GM21717 (cell line): ENCODE data around the gene FAM98C.
A peak's percentile ranks its signal among the peaks of the same experiment; 100 is the strongest.
"Not testable (repeated sequence)": the region's sequence is repeated elsewhere in the genome, so short reads cannot be mapped to it uniquely, and the experiment has no call there.

Experiments used
- ATAC-seq: cut with Tn5 transposase; IDR thresholded peaks from one replicate; pipeline ENCODE4 v1.9.1; 2021; ENCODE audit warnings: mild to moderate bottlenecking, moderate library complexity; ENCODE audit not compliant: unreplicated experiment

The FAM98C gene

DNA sequence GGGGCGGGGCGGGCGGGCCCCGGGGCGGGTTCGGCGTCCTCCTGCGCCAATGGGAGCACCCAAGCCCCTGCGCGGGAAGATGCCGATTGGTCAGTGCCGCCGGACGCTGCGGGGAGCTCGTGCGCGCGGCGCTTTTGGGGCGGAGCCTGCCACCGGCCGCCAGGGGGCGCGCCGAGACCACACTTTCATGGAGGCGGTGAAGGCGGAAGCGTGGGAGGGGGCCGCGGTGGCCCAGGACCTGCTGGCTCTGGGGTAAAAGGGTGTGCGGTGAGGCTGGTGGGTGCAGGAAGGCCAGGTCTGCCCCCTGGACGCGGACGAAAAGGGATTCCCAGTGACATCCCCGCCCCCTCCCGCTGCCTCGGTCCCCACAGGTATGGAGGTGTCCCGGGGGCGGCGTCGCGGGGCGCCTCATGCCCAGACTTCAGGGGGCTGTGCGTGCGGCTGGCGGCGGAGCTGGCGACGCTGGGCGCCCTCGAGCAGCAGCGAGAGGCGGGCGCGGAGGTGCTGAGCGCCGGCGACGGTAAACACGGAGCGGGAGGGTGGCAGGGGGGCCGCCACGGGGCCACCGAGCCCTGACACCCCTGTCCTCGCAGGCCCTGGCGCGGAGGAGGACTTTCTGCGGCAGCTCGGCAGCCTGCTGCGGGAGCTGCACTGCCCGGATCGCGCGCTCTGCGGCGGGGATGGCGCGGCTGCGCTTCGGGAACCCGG lies at the start of gene FAM98C:
FAM98C (plus strand) TSS at position 127 of the 708 bp plus-strand sequence; CDS start at position 188, 61 bp downstream.
- ATAC-seq: peak; percentile 72

DNA sequence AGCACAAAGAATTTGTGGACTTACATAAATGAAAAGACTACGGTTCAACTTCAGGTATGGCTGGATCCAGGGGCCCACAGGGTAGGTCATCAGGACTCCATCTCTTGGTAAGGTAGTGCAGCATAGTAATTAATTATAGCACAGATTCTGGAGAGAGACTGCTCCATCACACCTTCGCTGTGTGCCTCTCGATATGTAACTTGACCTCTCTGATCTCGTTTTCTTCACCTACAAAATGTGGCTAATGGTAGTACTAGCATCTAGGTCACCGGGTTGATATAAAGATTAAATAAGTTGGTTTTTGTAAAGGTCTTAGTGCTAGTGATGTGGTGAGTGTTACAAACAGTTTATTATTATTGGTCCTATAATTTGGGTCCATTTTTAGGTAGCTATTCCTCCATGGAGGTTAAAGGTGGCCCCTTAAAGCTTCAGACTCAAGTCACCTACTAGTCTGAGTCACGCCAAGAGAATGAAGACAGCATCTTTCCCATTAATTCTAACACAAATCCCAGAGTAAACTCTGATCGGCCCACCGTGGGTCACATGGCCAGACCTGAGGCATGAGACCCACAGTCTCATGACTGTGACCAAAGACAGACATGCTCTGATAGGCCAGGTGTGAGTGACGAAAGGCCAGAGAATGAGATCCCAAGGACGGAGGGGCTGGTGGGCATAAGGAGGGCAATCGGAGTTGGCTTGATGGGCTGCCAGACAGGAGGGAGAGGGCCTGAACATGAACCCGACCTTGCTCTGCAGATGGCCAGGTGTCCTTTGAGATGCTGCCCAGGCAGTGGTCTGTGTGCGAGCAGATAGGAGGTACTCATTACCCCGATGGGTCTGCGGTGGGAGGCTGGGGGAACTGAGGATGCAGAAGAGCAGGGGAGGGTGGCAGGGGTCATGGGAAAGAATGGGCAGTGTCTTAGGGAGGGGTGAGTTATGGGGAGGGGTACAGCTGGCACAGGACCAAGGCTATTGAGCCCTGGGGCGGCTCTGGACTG lies 46.9 kb upstream of the FAM98C start:
- no peak for ATAC-seq

DNA sequence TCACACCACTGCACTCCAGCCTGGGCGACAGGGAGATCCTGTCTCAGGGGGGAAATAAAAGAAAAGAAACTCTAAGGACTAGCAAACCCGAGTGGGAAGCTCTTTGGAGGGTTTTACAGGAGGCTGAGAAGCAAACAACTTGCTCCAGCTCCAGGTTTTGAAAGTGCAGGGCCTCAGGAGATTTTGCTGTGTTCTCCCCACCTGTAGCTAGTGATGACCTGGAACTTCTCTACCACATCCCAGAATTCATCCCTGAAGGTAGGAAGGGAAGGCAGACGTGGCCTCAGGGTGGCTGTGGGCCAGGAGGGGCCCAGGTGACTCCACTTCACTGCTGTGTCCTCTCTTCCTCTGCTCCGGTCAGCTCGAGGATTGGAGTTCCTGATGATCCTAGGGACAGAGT lies 44.8 kb upstream of the FAM98C start:
- ATAC-seq: no peak

DNA sequence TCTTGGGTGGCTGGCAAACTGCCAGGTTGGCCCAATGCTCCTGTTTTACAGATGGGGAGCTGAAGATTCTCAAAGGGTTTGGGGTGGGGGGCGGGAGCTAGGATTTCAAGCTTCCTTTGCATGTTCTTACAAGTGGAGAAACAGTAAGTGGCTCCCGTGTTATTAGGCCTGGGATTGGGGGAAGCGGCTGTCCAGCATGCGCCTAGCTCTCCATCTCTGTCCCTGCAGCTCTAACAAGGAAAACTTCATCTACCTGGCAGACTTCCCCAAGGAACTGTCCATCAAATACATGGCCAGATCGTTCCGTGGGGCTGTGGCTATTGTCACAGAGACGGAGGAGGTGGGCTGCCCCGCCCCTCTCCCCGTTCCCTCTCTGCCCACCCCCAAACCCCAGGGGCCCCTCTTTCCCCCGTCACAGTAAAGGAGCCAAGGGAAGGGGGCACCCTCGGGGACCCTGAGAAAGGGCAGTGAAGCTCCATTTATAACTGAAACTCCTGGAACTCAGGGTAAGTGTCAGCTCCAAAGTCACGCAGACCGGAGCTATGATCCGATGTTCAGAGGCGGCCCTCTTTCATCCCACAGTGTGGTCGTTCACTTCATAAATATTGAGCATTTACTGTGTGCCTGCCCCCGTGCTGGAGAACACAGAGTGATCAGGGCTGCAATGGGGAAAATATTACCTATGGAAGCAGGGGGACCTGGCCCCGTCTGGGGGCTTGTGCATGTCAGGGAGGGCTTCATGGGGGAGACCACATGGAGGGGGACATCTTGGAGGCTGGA lies 43.5 kb upstream of the FAM98C start:
- ATAC-seq: no peak

DNA sequence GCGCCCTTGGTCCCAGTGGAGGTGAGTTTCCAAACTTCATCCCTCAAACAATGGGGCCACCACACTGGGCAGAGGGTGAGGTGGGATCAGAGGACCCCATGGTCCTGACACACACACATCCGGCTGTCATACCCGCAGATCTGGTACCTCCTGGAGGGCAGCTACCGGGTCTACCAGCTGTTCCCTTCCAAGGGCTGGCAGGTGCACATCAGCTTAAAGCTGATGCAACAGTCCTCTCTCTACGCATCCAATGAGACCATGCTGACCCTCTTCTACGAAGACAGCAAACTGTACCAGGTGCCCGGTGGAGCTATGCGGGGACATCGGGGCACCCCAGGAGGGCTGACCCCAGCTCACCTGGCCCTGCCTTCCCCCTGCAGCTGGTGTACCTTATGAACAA lies 42.5 kb upstream of the FAM98C start:
- ATAC-seq: no peak

DNA sequence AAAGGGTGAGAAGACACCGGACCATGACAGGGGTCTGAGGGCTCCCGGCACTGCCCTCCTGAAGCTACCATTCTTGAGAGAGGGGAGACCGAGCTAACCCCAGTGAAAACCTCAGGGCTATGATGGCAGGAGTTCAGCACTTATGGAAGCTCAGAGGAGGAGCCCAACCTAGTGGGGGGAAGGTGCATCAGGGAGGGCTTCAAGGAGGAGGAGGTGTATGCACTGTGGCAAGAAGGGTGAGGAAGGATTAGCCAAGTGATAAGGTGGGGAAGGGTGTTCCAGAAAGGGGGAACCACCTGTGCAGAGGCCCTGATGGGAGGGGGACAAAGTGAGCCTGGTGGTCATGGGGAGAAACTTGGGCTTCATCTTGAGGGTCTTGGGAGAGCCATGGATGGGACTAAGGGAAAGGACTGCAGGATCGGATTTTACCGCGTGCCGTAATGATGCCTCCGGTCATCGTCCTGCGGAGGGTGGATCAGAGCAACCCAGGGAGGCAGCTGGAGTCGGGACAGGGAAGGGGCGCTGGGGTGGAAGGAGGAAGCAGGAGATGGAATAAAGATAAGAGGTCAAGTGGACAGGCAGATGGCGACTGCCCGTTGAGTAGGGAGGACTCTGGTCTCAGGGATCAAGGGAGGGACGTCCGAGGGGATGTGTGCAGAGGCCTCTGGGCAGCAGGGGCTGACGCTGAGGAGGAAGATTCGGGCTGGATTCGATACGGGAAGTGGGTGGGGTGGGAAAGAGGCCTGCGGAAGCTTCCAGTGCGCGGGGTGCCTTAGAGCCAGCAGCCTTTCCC lies 41.9 kb upstream of the FAM98C start:
- ATAC-seq: no peak

DNA sequence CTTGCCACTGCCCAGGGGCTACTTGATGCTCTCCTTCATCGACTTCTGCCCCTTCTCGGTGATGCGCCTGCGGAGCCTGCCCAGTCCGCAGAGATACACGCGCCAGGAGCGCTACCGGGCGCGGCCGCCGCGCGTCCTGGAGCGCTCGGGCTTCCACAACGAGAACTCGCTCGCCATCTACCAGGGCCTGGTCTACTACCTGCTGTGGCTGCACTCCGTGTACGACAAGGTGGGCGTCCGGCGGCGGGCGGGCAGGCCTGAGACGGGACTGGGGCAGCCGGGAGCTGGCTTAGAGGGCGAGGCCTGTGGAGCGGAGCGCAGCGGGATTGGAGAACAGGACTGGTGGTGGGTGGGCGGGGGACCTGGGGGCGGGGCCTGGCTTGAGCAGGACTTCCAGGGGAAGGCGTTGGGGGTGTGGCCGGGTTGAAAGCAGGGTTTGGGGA lies 41.2 kb upstream of the FAM98C start:
- no peak for ATAC-seq

DNA sequence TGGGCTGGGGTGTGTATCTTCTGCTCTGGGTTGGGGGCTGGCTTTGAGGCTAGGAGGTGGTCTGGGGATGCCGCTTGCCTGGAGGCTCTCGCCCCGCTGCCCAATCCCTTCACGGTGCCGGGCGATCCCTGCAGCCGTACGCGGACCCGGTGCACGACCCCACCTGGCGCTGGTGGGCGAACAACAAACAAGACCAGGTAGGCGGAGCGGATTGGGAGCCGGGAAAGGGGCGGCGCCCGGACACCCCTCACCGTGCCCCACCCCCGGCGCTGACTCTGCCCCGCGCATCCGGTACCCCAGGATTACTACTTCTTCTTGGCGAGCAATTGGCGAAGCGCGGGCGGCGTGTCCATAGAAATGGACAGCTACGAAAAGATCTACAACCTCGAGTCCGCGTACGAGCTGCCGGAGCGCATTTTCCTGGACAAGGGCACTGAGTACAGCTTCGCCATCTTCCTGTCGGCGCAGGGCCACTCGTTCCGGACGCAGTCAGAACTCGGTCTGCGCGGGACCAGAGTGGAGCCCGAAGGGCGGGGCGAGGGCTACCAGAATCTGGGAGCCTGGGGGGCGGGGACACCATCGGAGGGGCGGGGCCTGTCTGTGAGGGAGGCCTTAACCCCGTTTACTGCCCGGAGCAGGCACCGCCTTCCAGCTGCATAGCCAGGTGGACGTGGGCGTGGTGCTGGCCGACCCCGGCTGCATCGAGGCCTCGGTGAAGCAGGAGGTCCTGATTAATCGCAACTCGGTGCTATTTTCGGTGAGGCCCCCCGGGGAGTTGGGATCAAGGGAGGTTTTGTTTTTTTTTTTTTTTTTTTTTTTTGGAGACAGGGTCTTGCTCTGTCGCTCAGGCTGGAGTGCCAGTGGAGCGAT lies 40.6 kb upstream of the FAM98C start:
- no peak for ATAC-seq

DNA sequence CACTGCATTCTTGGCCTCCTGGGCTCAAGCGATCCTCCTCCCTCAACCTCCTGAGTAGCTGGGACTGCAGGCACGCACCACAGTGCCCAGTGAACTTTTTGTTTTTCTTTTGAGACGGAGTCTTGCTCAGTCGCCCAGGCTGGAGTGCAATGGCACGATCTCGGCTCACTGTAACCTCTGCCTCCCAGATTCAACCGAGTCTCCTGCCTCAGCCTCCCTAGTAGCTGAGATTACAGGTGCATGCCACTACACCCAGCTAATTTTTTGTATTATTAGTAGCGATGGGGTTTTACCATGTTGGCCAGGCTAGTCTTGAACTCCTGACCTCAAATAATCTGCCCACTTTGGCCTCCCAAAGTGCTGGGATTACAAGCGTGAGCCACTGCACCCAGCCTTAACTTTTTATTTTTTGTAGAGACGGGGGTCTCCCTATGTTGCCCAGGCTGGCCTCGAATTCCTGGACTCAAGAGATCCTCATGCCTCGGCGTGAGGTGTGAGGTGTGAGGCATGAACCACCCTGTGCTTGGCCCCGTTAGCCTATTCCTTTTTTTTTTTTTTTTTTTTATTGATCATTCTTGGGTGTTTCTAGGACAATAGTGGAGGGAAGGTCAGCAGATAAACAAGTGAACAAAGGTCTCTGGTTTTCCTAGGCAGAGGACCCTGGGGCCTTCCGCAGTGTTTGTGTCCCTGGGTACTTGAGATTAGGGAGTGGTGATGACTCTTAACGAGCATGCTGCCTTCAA lies 39.8 kb upstream of the FAM98C start:
- not testable (repeated sequence) for ATAC-seq

DNA sequence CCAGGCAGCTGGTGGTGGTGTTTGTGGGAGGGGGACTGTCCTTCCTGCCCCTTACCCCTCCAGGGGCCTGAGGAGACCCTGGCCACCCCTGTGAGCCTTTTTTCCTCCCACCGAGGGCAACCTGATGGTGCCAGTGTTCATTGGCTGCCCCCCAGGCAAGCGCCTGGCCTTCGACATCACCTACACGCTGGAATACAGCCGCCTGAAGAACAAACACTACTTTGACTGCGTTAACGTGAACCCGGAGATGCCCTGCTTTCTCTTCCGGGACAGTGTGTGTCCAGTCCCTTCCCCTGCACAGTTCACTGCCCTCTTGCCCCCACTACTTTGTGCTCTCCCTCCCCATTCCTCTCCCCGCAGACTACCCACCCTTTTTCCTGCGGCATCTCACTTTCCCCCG lies 35.9 kb upstream of the FAM98C start:
- no peak for ATAC-seq

DNA sequence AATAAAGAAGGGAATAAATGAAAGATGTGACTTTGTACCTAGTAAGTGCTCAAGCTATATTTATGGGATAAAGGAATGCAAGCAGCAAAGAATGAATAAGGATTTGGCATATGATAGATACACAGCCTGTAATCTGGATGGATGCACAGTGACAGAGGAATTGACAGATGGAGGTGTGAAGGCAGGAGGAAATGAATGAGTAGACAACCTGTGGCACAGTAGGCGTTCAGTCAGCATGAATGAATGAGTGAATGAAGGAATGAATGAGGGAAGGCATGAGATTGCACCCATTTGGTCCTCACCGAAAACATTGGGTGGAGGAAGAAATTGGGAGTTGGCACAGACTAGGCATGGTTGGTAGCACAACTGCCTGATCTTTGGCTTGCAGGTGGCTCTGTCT lies 33.3 kb upstream of the FAM98C start:
- ATAC-seq: no peak

DNA sequence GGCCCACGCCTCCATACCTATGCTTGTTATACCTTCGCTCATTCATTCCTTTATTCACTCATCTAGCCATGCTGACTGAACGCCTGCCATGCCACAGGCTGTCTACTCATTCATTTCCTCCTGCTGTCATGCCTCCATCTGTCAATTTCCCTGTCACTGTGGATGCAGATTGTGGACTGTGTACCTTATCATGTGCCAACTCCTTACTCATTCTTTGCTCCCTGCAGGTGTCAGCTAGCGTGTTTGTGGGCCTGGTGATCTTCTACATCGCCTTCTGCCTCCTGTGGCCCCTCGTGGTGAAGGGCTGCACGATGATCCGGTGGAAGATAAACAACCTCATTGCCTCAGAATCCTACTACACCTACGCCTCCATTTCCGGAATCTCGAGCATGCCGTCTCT lies 32.6 kb upstream of the FAM98C start:
- no peak for ATAC-seq

DNA sequence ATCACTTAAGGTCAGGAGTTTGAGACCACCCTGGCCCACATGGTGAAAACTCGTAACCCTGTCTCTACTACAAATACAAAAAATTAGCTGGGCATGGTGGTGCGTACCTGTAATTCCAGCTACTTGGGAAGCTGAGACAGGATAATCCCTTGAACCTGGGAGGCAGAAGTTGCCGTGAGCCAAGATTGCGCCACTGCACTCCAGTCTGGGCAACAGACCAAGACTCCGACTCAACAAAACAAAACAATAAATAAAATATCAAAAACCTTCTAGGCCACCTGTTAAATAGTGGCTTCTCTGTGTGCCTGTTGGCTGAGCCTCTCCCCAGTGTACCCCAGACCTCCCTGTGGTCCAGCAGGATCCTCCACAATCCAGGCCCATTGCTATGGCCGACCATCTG lies 31.8 kb upstream of the FAM98C start:
- no peak for ATAC-seq

DNA sequence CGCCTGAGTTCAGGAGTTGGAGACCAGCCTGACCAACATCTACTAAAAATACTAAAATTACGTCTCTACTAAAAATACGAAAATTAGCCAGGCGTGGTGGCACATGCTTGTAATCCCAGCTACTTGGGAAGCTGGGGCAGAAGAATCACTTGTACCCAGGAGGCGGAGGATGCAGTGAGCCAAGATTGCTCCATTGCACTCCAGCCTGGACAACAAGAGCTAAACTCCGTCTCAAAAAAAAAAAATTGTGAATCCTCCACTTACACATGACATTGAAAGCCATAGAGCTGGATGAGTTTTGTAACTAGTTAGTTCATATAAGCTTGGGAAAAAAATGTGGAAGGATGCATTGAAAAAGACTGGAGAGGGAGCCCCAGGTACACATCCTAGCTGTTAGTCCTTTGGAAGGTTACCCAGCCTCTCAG lies 29.0 kb upstream of the FAM98C start:
- no peak for ATAC-seq

DNA sequence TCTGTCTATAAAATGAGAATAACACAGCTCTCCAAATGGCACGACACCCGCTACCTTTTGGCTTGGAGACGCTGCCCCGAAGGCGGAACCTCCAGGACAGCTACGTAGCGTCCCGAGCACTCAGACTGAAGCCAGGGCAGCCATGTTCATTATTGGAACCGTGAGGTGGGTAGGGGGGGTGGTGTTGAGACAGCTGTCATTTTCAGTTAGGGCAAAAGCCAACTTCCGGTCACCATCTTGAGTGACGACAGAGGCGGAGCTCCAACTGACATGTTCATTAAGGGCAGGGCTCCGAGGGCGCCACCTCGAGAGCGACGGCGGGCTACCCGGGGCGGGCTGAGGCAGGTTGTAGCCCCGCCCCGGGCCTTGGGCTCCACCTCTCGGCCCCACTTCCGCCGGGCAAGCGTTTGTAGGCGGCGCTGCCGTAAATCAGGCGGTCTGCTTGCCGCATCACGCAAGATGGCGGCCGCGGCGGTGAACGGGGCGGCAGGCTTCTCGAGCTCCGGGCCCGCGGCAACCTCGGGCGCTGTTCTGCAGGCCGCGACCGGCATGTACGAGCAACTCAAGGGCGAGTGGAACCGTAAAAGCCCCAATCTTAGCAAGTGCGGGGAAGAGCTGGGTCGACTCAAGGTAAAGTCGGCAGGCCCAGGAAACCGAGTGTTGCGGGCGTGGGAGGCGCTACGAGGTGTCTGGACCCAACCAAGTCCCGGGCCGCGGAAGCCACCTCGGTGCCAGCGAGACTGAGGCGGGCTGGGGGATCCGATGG lies 28.4 kb upstream of the FAM98C start, which contains the start of gene PSMD8:
PSMD8 (plus strand) TSS at position 240 of the 766 bp plus-strand sequence; CDS start at position 271, 31 bp downstream.
- ATAC-seq: peak; percentile 89

DNA sequence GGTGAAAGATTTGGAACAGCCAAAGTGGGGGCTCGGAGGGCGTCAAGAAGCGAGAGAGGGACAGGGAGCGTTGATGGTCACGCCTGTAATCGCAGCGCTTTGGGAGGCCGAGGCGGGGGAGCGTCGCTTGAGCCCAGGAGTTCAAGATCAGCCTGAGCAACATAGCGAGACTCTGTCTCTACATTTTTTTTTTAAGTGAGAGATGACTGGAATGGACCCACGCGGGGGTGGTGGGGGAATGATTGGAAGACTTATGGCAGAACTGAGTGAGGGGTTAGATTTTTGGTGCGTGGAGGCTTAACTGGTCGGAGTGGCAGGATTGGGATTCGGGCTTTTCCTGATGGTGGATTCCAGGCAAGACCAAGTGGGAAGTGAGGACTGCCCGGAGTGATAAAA lies 27.8 kb upstream of the FAM98C start:
- ATAC-seq: no peak

DNA sequence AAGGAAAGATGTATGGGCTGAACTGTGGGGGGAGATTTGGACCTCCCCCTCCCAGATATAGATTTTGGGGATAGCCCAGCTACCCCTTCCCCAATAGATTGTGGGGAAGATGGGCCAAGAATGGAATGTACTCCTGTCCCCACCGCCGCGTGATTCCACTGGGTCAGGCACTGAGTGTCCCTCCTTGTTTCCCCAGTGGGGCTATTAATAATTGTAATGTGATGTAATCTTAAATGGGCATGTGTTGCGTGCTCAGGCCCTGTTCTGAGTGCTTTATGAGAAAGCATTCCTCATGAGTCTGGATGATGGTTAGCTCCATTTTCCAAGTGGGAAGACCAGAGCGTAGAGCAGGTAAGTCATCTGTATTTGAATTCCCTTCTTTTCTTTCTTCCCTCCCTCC lies 27.1 kb upstream of the FAM98C start:
- ATAC-seq: no peak

DNA sequence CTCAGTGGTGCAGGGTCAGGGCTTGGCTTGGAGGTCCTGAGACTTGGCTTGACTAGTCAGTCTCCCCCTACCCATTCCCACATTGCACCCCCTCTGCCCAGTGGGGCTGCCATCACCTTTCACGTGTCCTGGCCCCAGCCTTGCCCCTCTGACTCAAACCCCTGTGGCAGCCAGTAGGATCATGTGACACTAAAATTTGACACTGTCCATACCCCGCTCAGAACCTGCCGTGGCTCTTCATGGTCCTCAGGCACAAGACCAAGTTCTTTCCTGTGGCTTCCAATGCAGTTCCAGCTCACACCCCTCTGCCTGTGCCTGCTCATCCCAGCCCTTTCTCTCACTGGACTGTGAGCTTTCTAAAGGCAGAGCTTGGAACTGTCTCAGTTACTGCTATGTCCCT lies 26.3 kb upstream of the FAM98C start:
- no peak for ATAC-seq
